ENCODE results near the gene DNAJC22. TPM values are rescaled to one million over a fixed set of nuclear protein-coding genes. Genes with fewer than 3 reads are reported as not detected.
A peak's percentile ranks its signal among the peaks of the same experiment; 100 is the strongest.

Gene DNAJC22
- total and polyA plus RNA-seq, 9 of the 15 experiments (the other 6 are each of a cell fraction or from before 2014, with no cell fraction given): 0.10 to 1.2 (median 0.47) TPM

- CTCF ChIA-PET (ENCODE audit: low intra/inter-chr PET ratio): no interaction called here
- Histone ChIP-seq H2AFZ (ENCODE audit: low read depth, low read length) (peak overlapping the region; percentile 91), H3K27ac (ENCODE audit: extremely low read depth, low read depth, low read length) (0 out of 3 replicates have a peak overlapping the region, but pooled peaks have one; percentile 1), H3K4me2 (ENCODE audit: insufficient read depth, low read length) (peak overlapping the region; percentile 2; the same call in 1 of the 2 replicates), H3K4me3 (no peak overlapping the region), H3K9me1 (ENCODE audit: control insufficient read depth, insufficient read depth, low read length) (no peaks in the 10 kb centered on the region), H3K36me3 (ENCODE audit: control insufficient read depth, insufficient read depth, low read length) (no peaks in the 10 kb centered on the region), H4K20me1 (replicated peaks; ENCODE audit: control insufficient read depth, insufficient read depth, low read length) (no peaks in the 10 kb centered on the region), H3K9me3 (replicated peaks; ENCODE audit: control insufficient read depth, insufficient read depth, low read depth, low read length) (no peaks in the 10 kb centered on the region), H3K27me3 (ENCODE audit: control insufficient read depth in 2 of 2, insufficient read depth in 2 of 2, low read length in 2 of 2) (no peaks in the 10 kb centered on the region), H3K4me1 (replicated peaks in 1 of 2; ENCODE audit: control insufficient read depth in 2 of 2, insufficient read depth in 2 of 2, low read length in 2 of 2) (peaks cover 17 to 23% of the 10 kb centered on the region in 2 experiments; a peak in 4 of 5 replicates), H3K9ac (ENCODE audit: insufficient read depth in 1 of 2, low read depth in 2 of 2, low read length in 2 of 2) (no peak overlapping the region; a peak in 1 of 4 replicates), H3K79me2 (ENCODE audit: control insufficient read depth, insufficient read depth, low read length) (no peaks in the 10 kb centered on the region)
- 20% methylated on average over 6 of the region's 6 CpGs for WGBS (ENCODE audit: insufficient coverage, low coverage, missing lambda C conversion rate)
- DNase-seq (ENCODE audit: extremely low read depth in 1 of 4, low spot score in 3 of 4) (peak in 1 of 4 experiments; percentile 2), ATAC-seq (peak; percentile 31; the same call in 1 of the 3 replicates), FAIRE-seq (peak; percentile 59)
- POLR2A ChIA-PET: interaction anchor here (0.5 to 3.9 kb wide), 4 partner anchors 9 to 175 kb away, joined by 4 to 21 read pairs (median 5); partner anchors contain the start of genes TROAP and TUBA1B
- BruUV-seq (replicated peaks): no TSS peak
- intact Hi-C loops (cut with micrococcal nuclease) (no loop called here), in situ Hi-C loops (cut with MboI) (no loop called here)
- no peak for TF ChIP-seq ZNF232 (CRISPR knock-in tag; IDR thresholded peaks at IDR 0.05)
- no peak for TF ChIP-seq ZNF407 (IDR thresholded peaks at IDR 0.05; ENCODE audit: low read depth)
- TF ChIP-seq CHD1 (IDR thresholded peaks at IDR 0.05; ENCODE audit: low read length): no peak
- TF ChIP-seq STAT5A (IDR thresholded peaks at IDR 0.05; ENCODE audit: borderline replicate concordance, low read length): no peak
- TF ChIP-seq ZNF449 (CRISPR knock-in tag; IDR thresholded peaks at IDR 0.05): no peak
- TF ChIP-seq ZNF124 (CRISPR knock-in tag; IDR thresholded peaks at IDR 0.05): no peak
- TF ChIP-seq CHD4 (IDR thresholded peaks at IDR 0.05; ENCODE audit: insufficient read depth, insufficient replicate concordance, low read depth, low read length, poor library complexity, severe bottlenecking): no peak
- peak; percentile 22; the same call in 1 of the 2 replicates for TF ChIP-seq DPF2 (IDR thresholded peaks at IDR 0.05)
- TF ChIP-seq KLF16 (IDR thresholded peaks at IDR 0.05): no peak
- TF ChIP-seq GATAD2B (IDR thresholded peaks at IDR 0.05; ENCODE audit: borderline replicate concordance): no peak
- no peak for TF ChIP-seq ARID2 (IDR thresholded peaks at IDR 0.05)
- peak; percentile 50 for TF ChIP-seq C11orf30 (IDR thresholded peaks at IDR 0.05; ENCODE audit: low read depth)
- TF ChIP-seq ZNF121 (CRISPR knock-in tag; conservative IDR thresholded peaks at IDR 0.05): no peak
Measured at GRCh38 chr12:49305762-49306510, 40.8 kb upstream of the DNAJC22 start.
